PFSK-1 (cell line): Measurements from ENCODE around the gene CXCL17.

Experiments
- FOXP2 ChIP-seq: optimal IDR thresholded peaks from 2 replicates; pipeline ENCODE3; 2011; ENCODE audit warnings: borderline replicate concordance, control low read depth, inconsistent platforms; ENCODE audit not compliant: insufficient read depth; ENCODE audit errors: extremely low read length, extremely low read depth
- POLR2AphosphoS5 ChIP-seq: IDR thresholded peaks from 2 replicates; pipeline ENCODE4 v1.6.1; 2012; ENCODE audit warnings: low read depth, mild to moderate bottlenecking, control low read depth, low read length, moderate library complexity
- REST ChIP-seq, 2 experiments: IDR thresholded peaks; 2 replicates each; pipeline versions ENCODE4 v1.6.1 to v1.8.0; 2011 to 2012; ENCODE audit warnings: low read depth in 2 of 2, low read length in 2 of 2, control low read depth in 1 of 2, inconsistent platforms in 1 of 2, mild to moderate bottlenecking in 1 of 2, moderate library complexity in 1 of 2; ENCODE audit not compliant: insufficient read depth in 1 of 2
- SIN3A ChIP-seq: IDR thresholded peaks from 2 replicates; pipeline ENCODE4 v1.6.1; 2012; ENCODE audit warnings: mild to moderate bottlenecking, low read length, moderate library complexity, borderline replicate concordance; ENCODE audit not compliant: insufficient read depth
- TAF1 ChIP-seq: IDR thresholded peaks from 2 replicates; pipeline ENCODE4 v1.6.1; 2012; ENCODE audit warnings: low read length, control low read depth, borderline replicate concordance; ENCODE audit not compliant: insufficient read depth

- TF ChIP-seq SIN3A (no peak), POLR2AphosphoS5 (no peak), TAF1 (no peak), FOXP2 (no peak), REST (IDR thresholded peaks at IDR 0.05; ENCODE audit: insufficient read depth in 1 of 2, low read depth in 2 of 2, low read length in 2 of 2) (no peak)
Measured at GRCh38 chr19:42424712-42425131, 18.0 kb downstream of the CXCL17 start.
